Jurkat, Clone E6-1 (cell line): ENCODE data around the gene SPOP.
"Not testable (repeated sequence)": the region's sequence is repeated elsewhere in the genome, so short reads cannot be mapped to it uniquely, and the experiment has no call there.

Experiments used
- DNase-seq: peaks from one replicate; pipeline ENCODE4 v3.0.0-alpha.2; 2011; ENCODE audit warnings: low read depth, low spot score
- H3K4me3 ChIP-seq: 2 replicates; pipeline ENCODE4 v1.5.1; 2011; ENCODE audit warnings: mild to moderate bottlenecking, low read length, control low read depth, moderate library complexity

The SPOP gene

GRCh38 chr17:49670002-49670401 lies 7.9 kb downstream of the SPOP start:
- H3K4me3 ChIP-seq, result no peak overlapping the region
- DNase-seq, result no peak

- no peak for DNase-seq
- H3K4me3 ChIP-seq, result no peak overlapping the region
Measured at GRCh38 chr17:49667854-49668253, 10.0 kb downstream of the SPOP start.

- no peak for DNase-seq
Measured at GRCh38 chr17:49664706-49665211, 13.1 kb downstream of the SPOP start.

GRCh38 chr17:49659661-49660382 lies 18.1 kb downstream of the SPOP start:
- no peak overlapping the region for H3K4me3 ChIP-seq
- no peak for DNase-seq

More at GRCh38 chr17:49664706-49665211, 13.1 kb downstream of the SPOP start:
- H3K4me3 ChIP-seq, result no peak overlapping the region

- no peak overlapping the region for H3K4me3 ChIP-seq
- no peak for DNase-seq
Measured at GRCh38 chr17:49656247-49656646, 21.6 kb downstream of the SPOP start.

GRCh38 chr17:49647256-49647585 lies 30.7 kb downstream of the SPOP start:
- no peak overlapping the region for H3K4me3 ChIP-seq
- DNase-seq, result no peak

- DNase-seq, result no peak
- H3K4me3 ChIP-seq, result no peak overlapping the region
Measured at GRCh38 chr17:49646391-49647255, 31.3 kb downstream of the SPOP start.

GRCh38 chr17:49646056-49646390 lies 31.9 kb downstream of the SPOP start:
- not testable (repeated sequence) for DNase-seq, H3K4me3 ChIP-seq

GRCh38 chr17:49645654-49646053 lies 32.2 kb downstream of the SPOP start:
- no peak overlapping the region for H3K4me3 ChIP-seq
- no peak for DNase-seq

GRCh38 chr17:49640556-49640955 lies 37.3 kb downstream of the SPOP start:
- no peak overlapping the region for H3K4me3 ChIP-seq
- no peak for DNase-seq

GRCh38 chr17:49638818-49639217 lies 39.1 kb downstream of the SPOP start:
- DNase-seq, result no peak
- no peak overlapping the region for H3K4me3 ChIP-seq

- no peak overlapping the region for H3K4me3 ChIP-seq
- no peak for DNase-seq
Measured at GRCh38 chr17:49637739-49638138, 40.2 kb downstream of the SPOP start.

GRCh38 chr17:49637050-49637449 lies 40.8 kb downstream of the SPOP start:
- DNase-seq, result no peak
- H3K4me3 ChIP-seq, result no peak overlapping the region

- no peak overlapping the region for H3K4me3 ChIP-seq
- no peak for DNase-seq
Measured at GRCh38 chr17:49635121-49635520, 42.8 kb downstream of the SPOP start.

GRCh38 chr17:49634485-49634860 lies 43.4 kb downstream of the SPOP start:
- no peak for DNase-seq
- no peak overlapping the region for H3K4me3 ChIP-seq

GRCh38 chr17:49633762-49634484 lies 44.0 kb downstream of the SPOP start:
- H3K4me3 ChIP-seq, result no peak overlapping the region
- DNase-seq, result no peak

- no peak for DNase-seq
- no peak overlapping the region for H3K4me3 ChIP-seq
Measured at GRCh38 chr17:49633250-49633649, 44.6 kb downstream of the SPOP start.

- no peak overlapping the region for H3K4me3 ChIP-seq
- DNase-seq, result no peak
Measured at GRCh38 chr17:49632201-49632600, 45.7 kb downstream of the SPOP start.

GRCh38 chr17:49631496-49631895 lies 46.4 kb downstream of the SPOP start:
- DNase-seq, result no peak
- no peak overlapping the region for H3K4me3 ChIP-seq
